Dermis blood vessel endothelial cell (primary cell): ENCODE measurements around the gene PSME4. TPM values are rescaled to one million over a fixed set of nuclear protein-coding genes. Genes with fewer than 3 reads are reported as not detected.

Experiments used
- DNase-seq: peaks from one replicate; pipeline ENCODE4 v3.0.0; 2010
- total RNA-seq: library from RNA; depleted of rRNA; stranded (reverse); fragments of >200 nt; gene quantifications from 2 replicates; pipeline ENCODE4 v1.2.3, GENCODE V29; 2014

Gene PSME4, protein sequence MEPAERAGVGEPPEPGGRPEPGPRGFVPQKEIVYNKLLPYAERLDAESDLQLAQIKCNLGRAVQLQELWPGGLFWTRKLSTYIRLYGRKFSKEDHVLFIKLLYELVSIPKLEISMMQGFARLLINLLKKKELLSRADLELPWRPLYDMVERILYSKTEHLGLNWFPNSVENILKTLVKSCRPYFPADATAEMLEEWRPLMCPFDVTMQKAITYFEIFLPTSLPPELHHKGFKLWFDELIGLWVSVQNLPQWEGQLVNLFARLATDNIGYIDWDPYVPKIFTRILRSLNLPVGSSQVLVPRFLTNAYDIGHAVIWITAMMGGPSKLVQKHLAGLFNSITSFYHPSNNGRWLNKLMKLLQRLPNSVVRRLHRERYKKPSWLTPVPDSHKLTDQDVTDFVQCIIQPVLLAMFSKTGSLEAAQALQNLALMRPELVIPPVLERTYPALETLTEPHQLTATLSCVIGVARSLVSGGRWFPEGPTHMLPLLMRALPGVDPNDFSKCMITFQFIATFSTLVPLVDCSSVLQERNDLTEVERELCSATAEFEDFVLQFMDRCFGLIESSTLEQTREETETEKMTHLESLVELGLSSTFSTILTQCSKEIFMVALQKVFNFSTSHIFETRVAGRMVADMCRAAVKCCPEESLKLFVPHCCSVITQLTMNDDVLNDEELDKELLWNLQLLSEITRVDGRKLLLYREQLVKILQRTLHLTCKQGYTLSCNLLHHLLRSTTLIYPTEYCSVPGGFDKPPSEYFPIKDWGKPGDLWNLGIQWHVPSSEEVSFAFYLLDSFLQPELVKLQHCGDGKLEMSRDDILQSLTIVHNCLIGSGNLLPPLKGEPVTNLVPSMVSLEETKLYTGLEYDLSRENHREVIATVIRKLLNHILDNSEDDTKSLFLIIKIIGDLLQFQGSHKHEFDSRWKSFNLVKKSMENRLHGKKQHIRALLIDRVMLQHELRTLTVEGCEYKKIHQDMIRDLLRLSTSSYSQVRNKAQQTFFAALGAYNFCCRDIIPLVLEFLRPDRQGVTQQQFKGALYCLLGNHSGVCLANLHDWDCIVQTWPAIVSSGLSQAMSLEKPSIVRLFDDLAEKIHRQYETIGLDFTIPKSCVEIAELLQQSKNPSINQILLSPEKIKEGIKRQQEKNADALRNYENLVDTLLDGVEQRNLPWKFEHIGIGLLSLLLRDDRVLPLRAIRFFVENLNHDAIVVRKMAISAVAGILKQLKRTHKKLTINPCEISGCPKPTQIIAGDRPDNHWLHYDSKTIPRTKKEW (N-terminal part only)
- 30.0 and 71.6 TPM in 2 replicates for total RNA-seq

DNA sequence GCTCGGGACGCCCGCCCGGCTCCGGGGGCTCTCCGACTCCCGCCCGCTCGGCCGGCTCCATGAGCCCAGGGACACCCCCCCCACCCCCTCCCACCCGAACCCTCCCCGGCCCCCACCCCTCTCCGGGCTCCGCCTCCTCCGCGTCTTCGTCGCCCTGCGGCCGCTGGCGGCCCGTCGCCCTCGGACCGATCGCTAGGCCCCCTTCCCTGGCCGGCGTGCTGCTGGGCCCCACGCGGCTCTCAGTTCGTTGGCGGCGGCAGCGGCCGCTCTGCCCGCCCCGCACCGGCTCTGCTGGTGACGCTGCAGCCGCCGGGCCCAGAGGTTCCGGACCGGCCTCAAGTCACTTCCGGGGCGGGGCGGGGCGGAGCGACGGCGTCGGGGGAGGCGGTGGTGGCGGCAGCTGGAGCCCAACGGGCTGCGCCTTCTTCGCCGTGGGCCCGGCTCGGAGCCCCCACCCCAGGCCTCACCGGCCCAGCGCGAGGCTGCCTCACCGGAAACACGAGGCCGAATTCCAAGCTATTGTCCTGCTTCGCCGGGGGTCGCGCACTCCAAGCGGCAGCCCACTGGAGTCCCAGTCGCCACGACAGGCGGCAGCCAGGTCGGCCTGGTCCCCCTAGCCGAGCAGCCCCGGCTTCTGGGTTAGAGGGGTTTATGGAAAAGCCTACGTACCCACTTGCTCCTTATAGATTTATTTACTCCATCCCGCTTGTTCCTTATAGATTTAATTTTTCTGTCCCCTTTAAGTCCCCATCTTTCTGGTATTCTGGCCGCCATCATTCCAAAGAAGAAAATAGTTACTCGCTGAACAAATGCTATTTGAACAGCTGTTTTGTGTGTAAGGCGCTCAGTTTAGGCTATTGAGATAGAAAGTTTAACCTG is at the start of gene PSME4:
TSS of gene PSME4 (minus strand) at position 270 of the 879 bp plus-strand sequence. CDS start at position 61, 209 bp downstream.
- DNase-seq, result peak; percentile 95

DNA sequence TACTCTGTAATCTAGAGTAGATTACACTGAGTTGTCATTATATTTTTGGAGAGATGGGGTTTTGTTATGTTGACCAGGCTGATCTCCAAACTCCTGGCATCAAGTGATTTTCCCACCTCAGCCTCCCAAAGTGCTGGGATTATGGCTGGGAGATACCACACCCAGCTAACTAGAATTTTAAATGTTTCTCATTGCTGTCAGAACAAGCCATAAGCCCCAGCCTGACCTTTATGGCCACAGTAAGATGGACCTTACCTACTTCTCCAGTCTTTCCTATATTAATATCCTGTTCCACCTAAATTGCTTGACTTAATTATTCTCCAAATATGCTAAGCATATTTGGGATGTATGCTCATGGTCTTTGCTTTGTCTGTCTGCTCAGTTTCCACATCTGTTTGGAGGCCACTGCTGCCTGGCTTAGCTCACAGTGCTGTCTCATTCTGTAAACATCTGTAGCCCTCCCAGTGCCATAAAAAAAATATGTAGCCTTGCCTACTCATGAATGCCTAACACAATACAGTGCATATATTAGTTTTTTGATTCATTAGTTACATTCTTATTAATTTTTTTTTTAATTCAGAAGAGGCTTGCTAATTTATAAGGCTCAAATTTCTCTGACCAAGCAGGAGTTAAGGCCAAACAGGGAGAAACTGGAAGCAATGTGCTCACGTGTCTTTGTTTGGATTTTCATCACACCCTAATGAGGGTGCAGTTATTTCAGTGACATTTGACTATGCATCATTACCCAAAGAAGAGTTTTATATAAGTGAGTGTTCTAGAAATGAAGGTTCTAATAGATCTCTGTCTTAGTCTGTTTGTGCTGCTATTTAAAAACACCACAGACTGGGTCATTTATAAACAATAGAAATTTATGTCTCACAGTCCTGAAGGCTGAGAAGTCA is 45.3 kb upstream of the PSME4 start:
- DNase-seq, result no peak

DNA sequence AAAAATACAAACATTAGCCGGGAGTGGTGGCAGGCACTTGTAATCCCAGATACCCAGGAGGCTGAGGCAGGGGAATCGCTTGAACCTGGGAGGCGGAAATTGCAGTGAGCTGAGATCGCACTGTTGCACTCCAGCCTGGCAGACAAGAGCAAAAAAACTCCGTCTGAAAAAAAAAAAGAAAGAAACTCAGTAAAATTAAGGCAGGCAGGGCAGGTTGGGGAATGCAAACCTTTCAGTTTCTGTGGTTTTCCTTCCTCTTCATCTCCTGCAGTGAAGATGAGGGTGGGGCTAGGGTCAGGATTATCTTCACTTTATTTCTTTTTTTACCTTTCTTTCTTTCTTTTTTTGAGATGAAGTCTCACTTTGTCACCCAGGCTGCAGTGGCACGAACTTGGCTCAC is 43.2 kb upstream of the PSME4 start:
- DNase-seq, result no peak

DNA sequence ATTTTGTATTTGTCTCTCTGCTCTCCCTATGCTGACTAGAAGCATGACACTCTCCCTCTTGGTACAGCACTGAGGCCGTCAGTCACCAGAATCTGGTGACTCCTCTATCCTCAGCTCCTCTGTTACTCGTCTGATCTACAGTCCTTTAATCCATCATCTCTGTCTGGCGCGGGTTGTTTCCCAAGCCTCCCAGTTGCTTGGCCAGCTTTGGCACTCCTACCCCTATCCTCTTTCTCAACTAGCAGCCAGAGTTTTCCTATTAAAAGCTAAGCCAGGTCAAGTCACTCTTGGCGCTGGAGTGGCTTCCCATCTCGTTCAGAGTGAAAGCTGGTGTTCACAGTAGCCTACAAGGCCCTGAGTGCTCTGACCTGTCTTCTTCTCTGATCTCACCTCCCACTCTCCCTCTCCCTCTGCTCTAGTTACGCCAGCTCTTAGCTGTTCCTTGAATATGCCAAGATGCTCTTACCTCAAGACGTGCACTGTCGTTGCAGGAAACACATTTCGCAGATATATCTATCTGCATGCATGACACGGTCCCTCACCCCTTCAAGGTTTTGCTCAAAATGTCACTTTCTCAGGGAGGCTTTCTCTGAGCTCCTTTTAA is 41.8 kb upstream of the PSME4 start:
- DNase-seq, result no peak

DNA sequence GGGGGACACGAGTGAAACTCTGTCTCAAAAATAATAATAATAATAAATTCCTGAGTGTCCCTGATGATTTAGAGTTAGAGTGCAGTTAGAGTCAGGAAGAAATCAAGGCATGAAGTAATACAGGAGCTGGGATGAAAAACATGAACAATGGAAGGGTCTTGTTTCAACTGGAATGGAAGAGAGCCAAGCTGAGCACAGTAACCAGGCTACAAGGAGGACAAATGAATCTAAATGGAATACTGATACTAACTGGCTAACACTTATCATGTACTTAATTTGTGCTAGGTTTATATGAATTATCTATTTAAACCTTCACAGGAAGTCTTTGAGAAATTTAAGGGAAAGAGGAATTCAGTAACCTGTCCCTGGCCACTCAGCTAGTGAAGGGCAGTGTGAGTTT is 38.8 kb upstream of the PSME4 start:
- DNase-seq, result no peak

DNA sequence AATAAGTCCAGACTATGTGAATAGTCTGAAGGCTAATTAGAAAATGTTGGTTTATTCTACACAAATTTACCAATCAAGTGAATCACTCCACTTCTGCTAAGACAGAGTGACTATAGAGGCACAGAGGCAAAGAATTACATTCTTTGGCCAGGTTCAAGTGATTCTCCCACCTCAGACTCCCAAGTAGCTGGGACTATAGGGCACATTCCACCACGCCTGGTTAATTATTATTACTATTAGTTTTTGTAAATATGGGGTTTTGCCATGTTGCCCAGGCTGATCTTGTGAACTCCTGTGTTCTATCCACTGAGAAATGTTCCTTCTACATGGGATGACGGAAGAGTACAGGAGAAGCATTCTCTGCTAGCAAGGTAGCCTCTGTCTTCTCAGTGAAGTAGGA is 37.6 kb upstream of the PSME4 start:
- DNase-seq, result no peak

DNA sequence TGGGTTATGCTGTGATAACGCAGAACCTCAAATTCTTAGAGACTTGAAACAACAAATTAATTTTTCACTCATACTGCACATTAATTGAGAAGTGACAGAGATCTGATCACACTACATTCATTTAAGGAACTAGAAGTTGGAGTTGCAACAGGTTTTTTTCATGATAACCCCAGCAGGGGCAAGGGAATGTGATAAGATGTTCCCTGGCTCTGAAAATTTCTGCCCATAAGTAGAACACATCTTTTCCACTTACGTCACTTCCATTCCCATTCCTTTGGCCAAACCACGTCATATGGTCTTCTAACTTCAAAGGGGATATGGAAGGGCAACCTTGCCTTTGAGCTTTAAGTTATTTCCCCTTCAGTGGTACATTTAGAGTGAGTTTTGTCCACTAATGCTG is 29.7 kb upstream of the PSME4 start:
- DNase-seq, result peak; percentile 15

DNA sequence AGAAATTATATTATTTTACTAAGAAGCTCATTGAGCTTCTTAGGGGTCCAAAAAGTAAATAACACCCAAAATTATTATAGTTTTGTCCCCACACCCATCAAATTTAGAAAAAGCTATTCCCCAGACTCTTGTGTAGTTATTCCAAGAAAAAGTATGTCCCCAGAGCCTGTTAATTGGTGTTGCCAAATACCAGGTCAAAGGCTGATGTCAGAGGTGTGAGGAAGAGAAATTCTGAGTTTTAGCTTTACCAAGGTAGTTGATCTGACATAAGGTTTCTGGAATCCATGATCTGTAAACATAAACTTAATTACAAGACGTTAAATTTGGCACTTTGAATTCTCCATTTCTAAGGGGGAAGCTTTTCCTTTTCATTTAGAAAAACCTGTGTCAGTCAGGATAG is 29.3 kb upstream of the PSME4 start:
- no peak for DNase-seq

DNA sequence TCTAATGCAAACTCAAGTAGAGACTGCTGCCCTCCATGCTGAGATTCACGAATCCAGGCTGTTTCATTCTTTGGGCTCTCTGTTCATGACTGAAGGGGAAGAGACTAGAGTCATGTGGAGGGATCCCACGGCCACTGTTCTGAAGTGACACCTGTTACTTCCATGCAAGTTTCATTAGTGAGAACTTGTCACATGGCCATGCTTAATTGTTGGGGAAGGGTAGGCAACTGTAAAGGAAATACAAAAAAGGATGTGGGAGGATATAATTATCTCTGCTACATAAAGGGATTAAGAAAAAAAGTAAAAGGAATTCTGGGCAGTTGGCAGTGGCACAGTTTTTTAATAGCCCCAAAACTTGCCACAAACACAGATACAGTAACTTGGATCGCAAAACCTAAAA is 28.0 kb upstream of the PSME4 start:
- DNase-seq, result no peak

DNA sequence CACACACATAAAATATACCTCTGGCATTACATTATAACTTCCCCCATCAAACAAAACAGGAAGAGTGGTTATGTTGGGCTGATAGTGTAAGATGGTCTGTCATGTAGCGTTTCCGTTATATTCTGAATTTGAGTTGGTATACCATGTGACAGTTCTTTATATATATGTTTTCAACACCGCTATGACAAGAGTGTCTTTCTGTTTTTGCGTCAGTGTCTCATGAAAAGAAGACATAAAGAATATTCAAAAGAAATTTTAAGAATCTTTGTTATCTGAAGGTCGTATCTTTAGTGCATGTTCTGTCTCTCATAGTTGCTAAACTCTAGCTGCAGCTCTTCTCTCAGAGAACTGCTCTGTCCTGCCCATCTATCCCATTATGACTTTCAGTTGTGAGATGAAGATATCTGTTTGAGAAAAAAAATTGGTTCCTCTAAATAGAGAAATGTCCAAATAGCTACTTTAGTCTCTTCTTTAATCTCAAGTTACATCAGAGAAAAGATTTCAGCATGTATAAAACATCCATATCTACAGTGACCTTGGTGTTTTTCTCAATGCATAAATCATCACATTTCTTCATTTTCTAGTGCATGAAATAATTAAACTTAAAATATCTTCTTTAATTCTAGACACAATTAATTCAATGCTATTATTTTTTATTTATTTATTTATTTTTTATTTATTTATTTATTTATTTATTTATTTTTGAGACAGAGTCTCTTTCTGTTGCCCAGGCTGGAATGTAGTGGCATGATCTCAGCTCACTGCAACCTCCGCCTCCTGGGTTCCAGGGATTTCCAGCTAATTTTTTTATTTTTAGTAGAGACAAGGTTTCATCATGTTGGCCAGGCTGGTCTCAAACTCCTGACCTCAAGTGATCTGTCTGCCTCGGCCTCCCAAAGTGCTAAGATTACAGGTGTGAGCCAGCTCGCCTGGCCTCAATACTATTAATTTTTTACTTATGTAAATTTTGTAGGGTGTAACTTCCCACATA is 24.3 kb upstream of the PSME4 start:
- no peak for DNase-seq

DNA sequence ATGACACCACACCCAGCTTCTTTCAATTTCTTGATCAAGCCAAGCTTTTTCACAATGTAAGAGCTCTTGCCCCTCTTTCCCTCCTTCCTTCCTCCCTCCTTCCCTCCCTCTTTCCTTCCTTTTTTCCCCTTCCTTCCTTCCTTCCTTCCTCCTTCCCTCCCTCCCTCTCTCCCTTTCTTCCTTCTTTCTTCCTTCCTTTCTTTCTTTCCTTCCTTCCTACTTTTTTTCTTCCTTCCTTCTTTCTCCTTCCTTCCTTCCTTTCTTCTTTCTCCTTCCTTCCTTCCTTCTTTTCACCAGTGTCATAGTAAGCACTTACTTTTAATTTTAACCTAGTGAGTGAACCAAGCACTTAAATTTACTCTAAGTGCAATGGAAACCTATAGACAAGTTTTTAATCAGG is 21.2 kb upstream of the PSME4 start:
- DNase-seq, result no peak

DNA sequence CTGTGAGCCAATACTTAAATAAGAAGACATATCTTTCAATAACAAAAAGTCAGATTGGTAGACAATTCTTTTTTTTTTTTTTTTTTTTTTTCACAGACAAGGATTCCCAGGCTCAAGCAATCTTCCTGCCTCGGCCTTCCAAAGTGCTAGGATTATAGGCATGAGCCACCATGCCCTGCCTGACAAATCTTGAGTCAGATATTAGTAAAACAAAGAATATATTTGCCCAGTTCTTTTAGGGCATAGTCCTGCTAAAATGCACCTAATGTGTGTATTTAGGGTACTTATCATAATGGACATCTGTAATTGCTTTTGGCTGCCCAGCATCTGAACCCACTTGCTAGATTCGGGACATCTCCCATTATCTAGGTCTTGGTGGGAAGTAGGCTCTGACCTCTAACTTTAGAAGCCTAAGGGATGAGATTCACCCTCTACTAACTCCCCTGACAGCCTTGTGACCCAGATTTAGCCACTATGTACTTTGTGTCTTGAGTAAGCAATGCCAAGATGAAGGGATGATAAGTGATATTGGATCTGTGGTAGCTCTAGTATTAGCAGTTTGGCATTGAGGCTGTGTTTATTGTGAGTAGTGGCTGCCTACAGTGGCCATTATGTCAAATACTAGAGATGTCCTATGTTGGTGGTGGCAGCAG is 18.5 kb upstream of the PSME4 start:
- no peak for DNase-seq

DNA sequence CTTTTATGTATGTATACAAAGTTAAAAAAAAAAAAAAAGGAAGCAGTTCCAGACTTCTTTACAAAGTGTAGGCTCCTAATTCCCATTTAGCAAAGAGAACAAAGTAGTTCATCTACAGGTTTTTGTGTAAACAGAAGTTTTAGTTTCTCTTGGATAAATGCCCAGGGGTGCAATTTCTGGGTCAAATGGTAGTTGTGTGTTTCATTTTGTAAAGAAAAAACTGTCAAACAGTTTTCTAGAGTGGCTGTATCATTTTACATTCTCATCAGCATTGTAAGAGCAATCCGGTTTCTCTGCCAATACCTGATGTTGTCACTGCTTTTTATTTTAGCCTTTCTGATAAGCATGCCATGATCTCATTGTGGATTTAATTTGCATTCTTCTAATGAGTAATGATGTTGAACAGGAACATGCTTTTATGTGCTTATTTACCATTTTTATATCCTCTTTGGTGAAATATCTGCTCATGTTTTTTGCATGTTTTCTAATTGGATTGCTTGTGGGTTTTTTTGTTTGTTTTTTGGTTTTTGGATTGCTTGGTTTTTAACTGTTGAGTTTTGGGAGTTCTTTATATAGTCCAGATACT is 16.6 kb upstream of the PSME4 start:
- DNase-seq, result peak; percentile 47

DNA sequence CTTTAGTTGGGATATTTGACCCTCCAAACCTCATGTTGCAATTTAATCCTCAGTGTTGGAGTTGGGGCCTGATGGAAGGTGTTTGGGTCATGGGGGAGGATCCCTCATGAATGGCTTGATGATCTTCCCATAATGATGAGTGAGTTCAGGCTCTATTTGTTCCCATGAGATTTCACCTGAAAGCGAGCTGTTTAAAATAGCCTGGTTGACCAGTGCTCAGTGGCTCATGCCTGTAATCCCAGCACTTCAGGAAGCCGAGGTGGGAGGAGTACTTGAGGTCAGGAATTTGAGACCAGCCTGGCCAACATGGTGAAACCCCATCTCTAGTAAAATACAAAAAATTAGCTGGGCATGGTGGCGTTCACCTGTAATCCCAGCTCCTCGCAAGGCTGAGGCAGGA is 14.9 kb upstream of the PSME4 start:
- DNase-seq, result no peak

DNA sequence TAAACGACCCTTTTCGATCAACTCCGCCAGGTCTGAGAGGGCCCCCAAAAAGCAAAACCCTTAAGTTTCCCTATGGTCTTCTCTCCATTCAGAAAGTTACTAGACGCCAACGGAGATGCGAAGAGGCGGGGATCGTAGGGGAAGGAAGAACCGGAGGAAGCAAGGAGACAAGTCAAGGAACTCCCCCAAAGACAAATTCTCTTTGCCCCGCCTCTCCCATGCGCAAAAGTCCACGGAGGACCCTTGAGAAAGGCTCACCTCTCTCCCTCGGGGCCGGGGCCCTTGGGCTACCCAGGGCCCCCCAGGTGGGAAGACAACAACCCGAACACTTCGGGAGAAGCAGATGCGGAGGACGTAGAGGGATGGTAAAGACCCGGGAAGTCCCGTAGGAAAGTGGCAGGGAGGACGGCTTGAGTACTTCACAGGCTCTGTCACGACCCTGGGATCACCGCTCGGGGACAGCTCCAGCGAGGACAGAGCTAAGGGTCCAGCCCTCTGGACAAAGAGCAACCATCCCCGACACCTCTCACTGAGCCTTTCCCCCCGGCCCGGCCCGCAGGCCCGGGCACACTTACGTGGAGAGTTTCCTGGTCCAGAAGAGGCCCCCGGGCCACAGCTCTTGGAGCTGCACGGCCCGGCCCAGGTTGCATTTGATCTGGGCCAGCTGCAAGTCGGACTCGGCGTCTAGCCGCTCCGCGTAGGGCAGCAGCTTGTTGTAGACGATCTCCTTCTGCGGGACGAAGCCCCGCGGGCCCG is 647 bp downstream of the PSME4 start:
- peak; percentile 56 for DNase-seq

DNA sequence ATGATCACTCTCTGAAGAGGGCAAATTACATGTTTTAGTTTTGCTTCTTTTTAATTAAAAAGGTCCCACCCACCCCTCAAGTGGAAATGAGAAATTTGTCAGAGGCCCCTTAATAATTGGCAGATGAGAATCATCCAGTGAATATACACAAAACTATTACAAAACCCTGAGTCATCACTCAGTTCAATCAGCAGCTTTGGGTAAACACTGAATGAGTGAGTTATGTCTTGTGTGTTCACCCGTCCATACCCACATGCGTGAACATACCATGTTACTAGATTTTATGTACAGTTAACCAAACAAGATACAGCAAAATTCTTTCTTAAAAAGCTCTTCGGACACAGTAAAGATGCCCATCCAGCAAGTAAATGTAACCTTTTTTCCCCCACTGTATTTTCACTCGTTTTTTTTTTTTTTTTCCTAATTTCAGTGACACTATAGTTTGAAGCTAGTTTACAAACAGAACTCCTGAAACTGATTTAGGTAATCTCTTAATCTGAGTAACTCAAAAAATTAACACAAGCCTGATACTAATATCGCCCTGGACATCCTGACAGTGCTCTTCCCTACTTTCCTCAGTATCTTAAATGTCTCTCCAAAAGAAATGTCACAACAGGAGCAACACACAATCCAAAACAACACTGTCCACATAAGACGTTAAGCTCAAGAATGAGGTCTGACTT is 1.4 kb downstream of the PSME4 start:
- DNase-seq, result peak; percentile 83
